C4-2B (cell line): ENCODE results near the gene RBP3.

Experiments used
- H3K27ac ChIP-seq: fragments of 450-650 bp; 2 replicates; pipeline ENCODE4 v1.5.1; 2017
- ZFX ChIP-seq: fragments of 450-650 bp; IDR thresholded peaks from 2 replicates; pipeline ENCODE4 v1.6.1; 2017
- TF ChIP-seq, protein P1 (sequence below): fragments of 450-650 bp; conservative IDR thresholded peaks from 2 replicates; pipeline ENCODE4 v1.5.1; 2017; ENCODE audit warnings: mild to moderate bottlenecking

RBP3 gene

DNA sequence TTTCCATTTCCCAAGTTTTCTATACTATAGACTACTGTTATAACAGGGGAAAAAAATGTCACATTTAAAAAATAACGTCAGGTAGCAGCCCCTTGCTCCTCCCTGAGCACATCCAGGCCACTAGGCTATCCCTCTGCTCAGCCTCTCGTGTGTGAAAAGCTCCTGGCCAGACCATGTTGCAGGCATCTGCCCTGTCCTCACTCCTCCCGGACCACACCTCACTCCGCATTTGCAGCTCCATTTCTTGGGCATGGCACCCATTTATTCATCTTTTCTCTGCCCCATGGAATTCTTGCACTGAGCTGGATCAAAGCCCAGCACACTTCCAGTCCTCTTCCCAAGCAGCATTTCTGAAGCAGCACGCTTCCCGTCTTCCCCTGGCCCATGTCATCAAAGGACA is 27.4 kb upstream of the RBP3 start:
- H3K27ac ChIP-seq, result no peak overlapping the region
- no peak for TF ChIP-seq ZFX
- TF ChIP-seq, protein P1, sequence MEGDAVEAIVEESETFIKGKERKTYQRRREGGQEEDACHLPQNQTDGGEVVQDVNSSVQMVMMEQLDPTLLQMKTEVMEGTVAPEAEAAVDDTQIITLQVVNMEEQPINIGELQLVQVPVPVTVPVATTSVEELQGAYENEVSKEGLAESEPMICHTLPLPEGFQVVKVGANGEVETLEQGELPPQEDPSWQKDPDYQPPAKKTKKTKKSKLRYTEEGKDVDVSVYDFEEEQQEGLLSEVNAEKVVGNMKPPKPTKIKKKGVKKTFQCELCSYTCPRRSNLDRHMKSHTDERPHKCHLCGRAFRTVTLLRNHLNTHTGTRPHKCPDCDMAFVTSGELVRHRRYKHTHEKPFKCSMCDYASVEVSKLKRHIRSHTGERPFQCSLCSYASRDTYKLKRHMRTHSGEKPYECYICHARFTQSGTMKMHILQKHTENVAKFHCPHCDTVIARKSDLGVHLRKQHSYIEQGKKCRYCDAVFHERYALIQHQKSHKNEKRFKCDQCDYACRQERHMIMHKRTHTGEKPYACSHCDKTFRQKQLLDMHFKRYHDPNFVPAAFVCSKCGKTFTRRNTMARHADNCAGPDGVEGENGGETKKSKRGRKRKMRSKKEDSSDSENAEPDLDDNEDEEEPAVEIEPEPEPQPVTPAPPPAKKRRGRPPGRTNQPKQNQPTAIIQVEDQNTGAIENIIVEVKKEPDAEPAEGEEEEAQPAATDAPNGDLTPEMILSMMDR, result no peak

GRCh38 chr10:47321521-47322195 is 26.5 kb upstream of the RBP3 start:
- TF ChIP-seq, protein P1, result no peak
- TF ChIP-seq ZFX, result no peak
- no peak overlapping the region for H3K27ac ChIP-seq

DNA sequence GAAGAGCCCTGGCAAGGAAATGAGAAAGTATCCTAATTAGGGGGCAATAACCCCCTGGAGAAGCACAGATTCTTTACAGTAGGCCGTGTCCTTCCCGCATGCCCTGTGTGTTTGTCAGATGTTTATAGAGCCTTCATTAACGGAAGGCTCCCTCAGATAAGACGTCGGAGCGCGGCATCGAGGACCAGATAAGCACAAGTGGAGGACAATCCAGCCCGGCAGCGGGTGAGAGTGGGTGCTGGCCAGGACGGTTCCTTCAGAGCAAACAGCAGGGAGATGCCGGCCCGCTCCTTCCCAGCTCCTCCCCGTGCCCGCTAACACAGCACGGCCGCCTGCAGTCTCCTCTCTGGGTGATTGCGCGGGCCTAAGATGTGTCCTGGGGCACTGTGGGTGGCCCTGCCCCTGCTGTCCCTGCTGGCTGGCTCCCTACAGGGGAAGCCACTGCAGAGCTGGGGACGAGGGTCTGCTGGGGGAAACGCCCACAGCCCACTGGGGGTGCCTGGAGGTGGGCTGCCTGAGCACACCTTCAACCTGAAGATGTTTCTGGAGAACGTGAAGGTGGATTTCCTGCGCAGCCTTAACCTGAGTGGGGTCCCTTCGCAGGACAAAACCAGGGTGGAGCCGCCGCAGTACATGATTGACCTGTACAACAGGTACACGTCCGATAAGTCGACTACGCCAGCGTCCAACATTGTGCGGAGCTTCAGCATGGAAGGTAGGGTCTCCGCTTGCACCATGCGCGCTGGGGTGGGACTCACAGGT is 25.7 kb upstream of the RBP3 start, which contains the start of gene GDF2:
Gene GDF2, plus strand, starts transcription at position 155 of the 762 bp plus-strand sequence. Its CDS starts 215 bp downstream, at position 370.
- H3K27ac ChIP-seq, result no peak within 1 kb of the TSS
- TF ChIP-seq ZFX, result no peak
- TF ChIP-seq, protein P1, result no peak

- no peak for TF ChIP-seq ZFX
- TF ChIP-seq, protein P1, result no peak
- H3K27ac ChIP-seq, result no peak overlapping the region
Measured at GRCh38 chr10:47323087-47323486, 25.1 kb upstream of the RBP3 start.

- no peak for TF ChIP-seq ZFX
- TF ChIP-seq, protein P1, result no peak
- no peak overlapping the region for H3K27ac ChIP-seq
Measured at GRCh38 chr10:47323636-47324296, 24.4 kb upstream of the RBP3 start.

DNA sequence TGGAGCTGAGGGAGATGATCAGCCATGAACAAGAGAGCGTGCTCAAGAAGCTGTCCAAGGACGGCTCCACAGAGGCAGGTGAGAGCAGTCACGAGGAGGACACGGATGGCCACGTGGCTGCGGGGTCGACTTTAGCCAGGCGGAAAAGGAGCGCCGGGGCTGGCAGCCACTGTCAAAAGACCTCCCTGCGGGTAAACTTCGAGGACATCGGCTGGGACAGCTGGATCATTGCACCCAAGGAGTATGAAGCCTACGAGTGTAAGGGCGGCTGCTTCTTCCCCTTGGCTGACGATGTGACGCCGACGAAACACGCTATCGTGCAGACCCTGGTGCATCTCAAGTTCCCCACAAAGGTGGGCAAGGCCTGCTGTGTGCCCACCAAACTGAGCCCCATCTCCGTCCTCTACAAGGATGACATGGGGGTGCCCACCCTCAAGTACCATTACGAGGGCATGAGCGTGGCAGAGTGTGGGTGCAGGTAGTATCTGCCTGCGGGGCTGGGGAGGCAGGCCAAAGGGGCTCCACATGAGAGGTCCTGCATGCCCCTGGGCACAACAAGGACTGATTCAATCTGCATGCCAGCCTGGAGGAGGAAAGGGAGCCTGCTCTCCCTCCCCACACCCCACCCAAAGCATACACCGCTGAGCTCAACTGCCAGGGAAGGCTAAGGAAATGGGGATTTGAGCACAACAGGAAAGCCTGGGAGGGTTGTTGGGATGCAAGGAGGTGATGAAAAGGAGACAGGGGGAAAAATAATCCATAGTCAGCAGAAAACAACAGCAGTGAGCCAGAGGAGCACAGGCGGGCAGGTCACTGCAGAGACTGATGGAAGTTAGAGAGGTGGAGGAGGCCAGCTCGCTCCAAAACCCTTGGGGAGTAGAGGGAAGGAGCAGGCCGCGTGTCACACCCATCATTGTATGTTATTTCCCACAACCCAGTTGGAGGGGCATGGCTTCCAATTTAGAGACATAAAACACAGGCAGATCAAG is 22.6 kb upstream of the RBP3 start:
- no peak overlapping the region for H3K27ac ChIP-seq
- no peak for TF ChIP-seq ZFX
- TF ChIP-seq, protein P1, result no peak
